Stimulated activated naive CD8-positive, alpha-beta T cell treated with anti-CD3 and anti-CD28 coated beads, Interleukin-15, amount 100 ng/mL, for 72 hours (primary cell): ENCODE data around the gene ALG2.
"Not testable (repeated sequence)": the region's sequence is repeated elsewhere in the genome, so short reads cannot be mapped to it uniquely, and the experiment has no call there.

Source experiments
- ATAC-seq: fragments of 150-1000 bp; cut with Tn5 transposase; 2 replicates; pipeline ENCODE4 v1.10.0; 2021; ENCODE audit warnings: mild to moderate bottlenecking, moderate library complexity
- DNase-seq, 2 donors: peaks; one replicate each; pipeline ENCODE4 v3.0.0; 2021 to 2022
- H3K27ac Mint-ChIP-seq, 2 donors: one replicate each; pipeline ENCODE4 v1.8.0; 2022; ENCODE audit warnings: mild to moderate bottlenecking in 2 of 2, mixed read lengths in 2 of 2, moderate library complexity in 2 of 2
- H3K27me3 Mint-ChIP-seq: one replicate; pipeline ENCODE4 v1.8.0; 2022; ENCODE audit warnings: mixed read lengths
- H3K4me1 Mint-ChIP-seq: one replicate; pipeline ENCODE4 v1.8.0; 2022; ENCODE audit warnings: mild to moderate bottlenecking, mixed read lengths
- H3K4me3 Mint-ChIP-seq, 2 donors: one replicate each; pipeline ENCODE4 v1.8.0; 2022; ENCODE audit warnings: mild to moderate bottlenecking in 2 of 2, mixed read lengths in 2 of 2, moderate library complexity in 1 of 2
- H3K9me3 Mint-ChIP-seq, 2 donors: one replicate each; pipeline ENCODE4 v1.8.0; 2022; ENCODE audit warnings: mixed read lengths in 2 of 2

ALG2 gene

DNA sequence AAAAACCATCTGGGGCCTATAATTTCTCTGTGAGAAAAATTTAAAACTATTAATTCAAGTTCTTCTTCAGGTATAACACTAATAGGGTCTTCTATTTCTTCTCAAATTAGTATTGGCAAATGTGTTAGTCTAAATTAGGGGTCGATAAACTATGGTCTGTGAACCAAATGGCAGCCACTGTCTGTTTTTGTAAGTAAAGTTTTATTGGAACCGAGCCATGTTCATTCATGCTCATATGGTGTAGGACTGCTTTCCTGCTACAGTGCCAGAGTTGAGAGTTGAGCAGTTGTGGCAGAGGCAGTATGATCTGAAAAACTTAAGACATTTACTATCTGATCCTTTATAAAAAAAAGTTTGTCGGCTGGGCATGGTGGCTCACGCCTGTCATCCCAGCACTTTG lies 29.4 kb upstream of the ALG2 start:
- H3K4me1 Mint-ChIP-seq: peaks cover 57% of the 10 kb centered on the region
- H3K27ac Mint-ChIP-seq: no peak overlapping the region
- ATAC-seq (no peak), DNase-seq (no peak)
- no peak overlapping the region for H3K4me3 Mint-ChIP-seq
- H3K9me3 Mint-ChIP-seq: no peaks in the 10 kb centered on the region
- H3K27me3 Mint-ChIP-seq: peaks cover 4% of the 10 kb centered on the region

DNA sequence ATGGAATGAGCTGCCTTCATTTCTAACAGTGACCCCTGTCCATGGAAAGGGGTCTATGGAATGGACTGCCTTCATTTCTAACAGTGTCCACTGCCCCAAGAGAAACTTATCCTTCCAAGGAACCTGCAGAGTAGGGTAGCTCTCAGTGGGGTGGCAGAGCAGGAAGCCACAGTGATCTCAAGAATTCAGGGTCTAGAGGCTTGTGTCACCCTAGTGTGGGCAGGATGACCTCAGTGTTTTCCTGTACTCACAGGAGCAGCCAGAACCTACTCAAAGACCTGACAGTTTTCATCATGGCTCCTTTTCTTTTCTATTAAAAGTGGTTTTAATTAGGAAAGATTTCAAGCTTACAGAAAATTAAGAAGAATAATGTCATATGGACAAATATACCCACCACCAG lies 27.9 kb upstream of the ALG2 start:
- peak; percentile 65 for ATAC-seq
- Mint-ChIP-seq H3K27ac (peak overlapping the region in 1 of 2 donors; percentile 81), H3K4me3 (peak overlapping the region; percentile 44 to 70), H3K27me3 (no peaks in the 10 kb centered on the region), H3K4me1 (peaks cover 49% of the 10 kb centered on the region), H3K9me3 (no peaks in the 10 kb centered on the region)
- peak in 1 of 2 donors; percentile 50 for DNase-seq

- peaks cover 28% of the 10 kb centered on the region for H3K4me1 Mint-ChIP-seq
- no peaks in the 10 kb centered on the region for H3K27me3 Mint-ChIP-seq
- peak overlapping the region; percentile 0 to 55 for H3K4me3 Mint-ChIP-seq
- peak; percentile 56 for ATAC-seq
- H3K9me3 Mint-ChIP-seq: no peaks in the 10 kb centered on the region
- H3K27ac Mint-ChIP-seq: peak overlapping the region; percentile 0 to 73
- no peak for DNase-seq
Measured at GRCh38 chr9:99244344-99245260, 22.9 kb upstream of the ALG2 start.

GRCh38 chr9:99241106-99241505 lies 19.4 kb upstream of the ALG2 start:
- no peaks in the 10 kb centered on the region for H3K27me3 Mint-ChIP-seq
- no peak for ATAC-seq
- H3K27ac Mint-ChIP-seq: no peak overlapping the region
- peaks cover 0 to 6% of the 10 kb centered on the region in 2 donors for H3K9me3 Mint-ChIP-seq
- peaks cover 54% of the 10 kb centered on the region for H3K4me1 Mint-ChIP-seq
- no peak overlapping the region for H3K4me3 Mint-ChIP-seq
- DNase-seq: no peak

DNA sequence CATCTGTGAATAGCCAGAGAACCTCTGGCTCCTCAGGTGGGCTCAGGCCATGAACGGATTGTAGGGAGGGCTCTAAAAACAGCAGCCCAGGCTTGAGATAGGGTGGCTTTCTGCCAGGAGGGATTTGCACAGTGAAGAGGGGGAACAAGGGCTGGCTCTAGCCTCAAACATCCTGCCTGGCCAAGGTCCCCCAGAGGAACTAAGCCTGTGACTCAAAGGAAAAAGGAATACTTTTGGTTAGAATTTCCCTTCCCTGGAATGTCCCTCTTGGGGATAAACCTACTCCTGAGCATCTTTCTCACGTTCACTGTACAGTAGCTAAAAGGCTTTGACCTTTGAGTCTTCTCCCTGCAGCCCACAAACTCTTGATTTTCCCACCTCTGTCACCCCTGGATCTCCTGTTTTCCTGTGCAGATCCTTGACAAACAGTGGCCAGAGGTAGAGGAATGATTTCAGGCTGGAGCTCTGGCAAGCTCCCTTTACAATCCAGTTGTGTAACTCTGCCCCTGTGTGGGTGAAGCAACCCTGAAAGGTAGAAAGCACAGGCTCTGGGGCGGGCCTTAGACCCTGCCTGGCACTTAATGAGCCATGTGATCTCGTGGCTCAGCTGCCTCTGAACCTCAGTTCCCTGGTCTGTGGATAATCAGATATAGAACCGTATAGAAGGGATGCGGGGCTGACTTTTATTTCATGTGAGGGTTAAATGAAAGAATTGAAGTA lies 17.8 kb upstream of the ALG2 start:
- peaks cover 0 to 6% of the 10 kb centered on the region in 2 donors for H3K9me3 Mint-ChIP-seq

GRCh38 chr9:99238331-99238730 lies 16.6 kb upstream of the ALG2 start:
- ATAC-seq (peak; percentile 64), DNase-seq (no peak)
- peaks cover 0 to 6% of the 10 kb centered on the region in 2 donors for H3K9me3 Mint-ChIP-seq
- no peak overlapping the region for H3K27ac Mint-ChIP-seq
- H3K27me3 Mint-ChIP-seq: no peaks in the 10 kb centered on the region
- H3K4me1 Mint-ChIP-seq: peaks cover 60% of the 10 kb centered on the region
- H3K4me3 Mint-ChIP-seq: no peak overlapping the region

More for the DNA sequence above, 17.8 kb upstream of the ALG2 start:
- ATAC-seq: no peak
- no peak for DNase-seq
- H3K27ac Mint-ChIP-seq: peak overlapping the region in 1 of 2 donors; percentile 19
- H3K4me3 Mint-ChIP-seq: peak overlapping the region in 1 of 2 donors; percentile 54
- no peaks in the 10 kb centered on the region for H3K27me3 Mint-ChIP-seq
- H3K4me1 Mint-ChIP-seq: peaks cover 62% of the 10 kb centered on the region

DNA sequence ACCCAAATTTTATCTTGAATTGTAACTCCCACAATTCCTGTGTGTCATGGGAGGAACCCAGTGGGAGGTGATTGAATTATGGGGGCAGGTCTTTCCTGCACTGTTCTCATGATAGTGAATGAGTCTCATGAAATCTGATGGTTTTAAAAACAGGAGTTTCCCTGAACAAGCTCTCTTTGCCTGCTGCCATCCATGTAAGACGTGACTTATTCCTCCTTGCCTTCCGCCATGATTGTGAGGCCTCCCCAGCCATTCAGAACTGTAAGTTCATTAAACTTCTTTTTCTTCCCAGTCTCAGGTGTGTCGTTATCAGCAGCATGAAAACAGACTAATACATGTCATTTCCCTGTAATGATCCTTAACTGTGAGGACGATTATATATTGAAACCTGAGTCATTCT lies 16.1 kb upstream of the ALG2 start:
- not testable (repeated sequence) for ATAC-seq, DNase-seq, H3K9me3 Mint-ChIP-seq, H3K27me3 Mint-ChIP-seq
- Mint-ChIP-seq H3K27ac (peak overlapping the region in 1 of 2 donors; percentile 90), H3K4me1 (peaks cover 60% of the 10 kb centered on the region), H3K4me3 (peak overlapping the region in 1 of 2 donors; percentile 70)

DNA sequence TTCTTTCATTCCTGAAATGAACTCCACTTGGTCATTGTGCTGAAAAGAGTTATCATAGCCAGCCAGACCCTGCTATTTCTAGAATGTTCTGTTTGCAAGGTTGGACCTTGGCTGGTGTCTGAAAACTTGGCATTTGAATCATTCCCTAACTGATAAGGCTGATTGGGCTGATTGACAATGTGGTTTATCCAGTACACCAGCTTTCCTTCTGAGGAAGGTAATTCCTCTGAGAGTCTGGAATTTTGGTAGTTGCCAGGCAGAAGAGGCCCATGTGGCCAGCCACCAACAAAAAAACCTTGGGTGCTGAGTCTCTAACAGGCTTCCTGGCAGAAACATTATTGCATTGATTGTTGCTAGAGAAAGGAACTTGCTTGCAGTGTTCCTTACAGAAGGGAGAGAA lies 15.6 kb upstream of the ALG2 start:
- Mint-ChIP-seq H3K27ac (no peak overlapping the region), H3K4me1 (peaks cover 60% of the 10 kb centered on the region), H3K27me3 (no peaks in the 10 kb centered on the region), H3K4me3 (no peak overlapping the region), H3K9me3 (peaks cover 0 to 6% of the 10 kb centered on the region in 2 donors)
- ATAC-seq: no peak
- DNase-seq: no peak

DNA sequence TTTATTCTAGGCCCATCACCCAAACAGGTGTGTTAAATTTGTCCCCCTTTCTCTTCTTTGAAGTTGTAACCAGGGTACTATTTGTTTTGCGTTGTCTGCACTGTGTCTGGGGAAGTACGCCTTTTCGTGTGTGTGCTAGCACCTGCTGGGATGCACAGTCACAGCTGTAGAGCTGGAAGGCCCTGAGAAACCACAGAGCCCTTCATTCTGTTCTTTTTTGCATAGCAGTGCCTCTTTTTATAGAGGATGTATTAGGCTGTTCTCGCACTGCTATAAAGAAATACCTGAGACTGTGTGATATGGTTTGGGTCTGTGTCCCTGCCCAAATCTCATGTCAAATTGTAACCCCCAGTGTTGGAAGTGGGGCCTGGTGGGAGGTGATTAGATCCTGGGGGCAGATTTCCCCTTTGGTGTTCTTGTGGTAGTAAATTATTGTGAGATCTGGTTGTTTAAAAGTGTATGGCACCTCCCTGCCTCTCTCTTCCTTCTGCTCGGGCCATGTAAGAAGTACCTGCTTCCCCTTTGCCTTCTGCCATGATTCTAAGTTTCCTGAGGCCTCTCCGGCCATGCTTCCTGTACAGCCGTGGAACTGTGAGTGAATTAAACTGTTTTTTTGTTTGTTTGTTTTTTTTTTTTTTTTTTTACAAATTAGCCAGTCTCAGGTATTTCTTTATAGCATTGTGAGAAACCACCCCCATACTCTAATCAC lies 14.3 kb upstream of the ALG2 start:
- peak overlapping the region; percentile 86 to 91 for H3K27ac Mint-ChIP-seq
- H3K27me3 Mint-ChIP-seq: no peaks in the 10 kb centered on the region
- peak; percentile 27 to 82 for DNase-seq
- peaks cover 66% of the 10 kb centered on the region for H3K4me1 Mint-ChIP-seq
- H3K4me3 Mint-ChIP-seq: peak overlapping the region; percentile 41 to 63
- H3K9me3 Mint-ChIP-seq: peaks cover 0 to 6% of the 10 kb centered on the region in 2 donors
- peak; percentile 98 for ATAC-seq

DNA sequence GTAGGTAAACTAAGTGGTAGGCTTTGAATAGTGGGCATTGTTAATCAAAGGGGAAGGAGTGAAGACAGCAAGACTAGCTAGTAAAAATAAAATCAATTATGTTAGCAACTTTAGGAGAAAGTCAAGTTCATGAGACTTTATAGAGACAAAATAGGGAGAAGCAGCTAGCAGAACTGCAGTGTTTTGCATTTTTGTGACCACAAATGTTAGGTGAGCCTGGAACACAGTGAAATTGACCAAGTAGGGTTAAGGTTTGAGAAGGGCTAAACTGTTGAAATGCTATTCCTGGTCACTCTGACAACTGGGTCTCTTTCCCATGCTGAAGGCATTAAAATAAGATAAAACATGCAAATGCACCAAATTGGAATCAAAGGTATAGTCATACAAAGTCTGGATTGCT lies 13.3 kb upstream of the ALG2 start:
- DNase-seq (no peak), ATAC-seq (no peak)
- no peak overlapping the region for H3K4me3 Mint-ChIP-seq
- peaks cover 0 to 6% of the 10 kb centered on the region in 2 donors for H3K9me3 Mint-ChIP-seq
- H3K4me1 Mint-ChIP-seq: peaks cover 61% of the 10 kb centered on the region
- peak overlapping the region in 1 of 2 donors; percentile 66 for H3K27ac Mint-ChIP-seq
- no peaks in the 10 kb centered on the region for H3K27me3 Mint-ChIP-seq

GRCh38 chr9:99234618-99235017 lies 12.9 kb upstream of the ALG2 start:
- peaks cover 0 to 6% of the 10 kb centered on the region in 2 donors for H3K9me3 Mint-ChIP-seq
- no peaks in the 10 kb centered on the region for H3K27me3 Mint-ChIP-seq
- H3K4me3 Mint-ChIP-seq: no peak overlapping the region
- DNase-seq (no peak), ATAC-seq (no peak)
- peaks cover 56% of the 10 kb centered on the region for H3K4me1 Mint-ChIP-seq
- peak overlapping the region; percentile 2 to 66 for H3K27ac Mint-ChIP-seq

DNA sequence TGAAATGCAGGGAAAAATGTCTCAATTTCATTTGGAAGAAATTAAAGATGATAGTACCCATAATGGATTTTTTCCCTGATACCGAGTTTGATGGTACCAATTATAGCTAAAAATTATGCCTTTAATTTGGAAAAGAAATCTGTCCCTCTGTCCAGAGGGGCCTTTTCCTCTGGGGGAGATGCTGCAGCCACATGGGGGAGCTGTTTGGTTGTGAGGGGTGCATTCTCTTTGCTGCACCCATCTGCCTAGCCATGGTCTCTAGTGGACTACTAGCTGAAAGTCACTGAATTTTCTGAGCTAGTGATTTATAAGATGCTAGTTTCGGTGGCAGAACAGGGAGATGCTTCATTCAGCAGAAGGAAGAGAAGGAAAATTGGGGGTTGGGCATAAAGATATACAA lies 10.0 kb upstream of the ALG2 start:
- Mint-ChIP-seq H3K4me1 (peaks cover 33% of the 10 kb centered on the region), H3K27ac (no peak overlapping the region)
- ATAC-seq: no peak

GRCh38 chr9:99230206-99230605 lies 8.5 kb upstream of the ALG2 start:
- Mint-ChIP-seq H3K27ac (no peak overlapping the region), H3K27me3 (no peaks in the 10 kb centered on the region), H3K4me3 (no peak overlapping the region), H3K4me1 (peaks cover 31% of the 10 kb centered on the region), H3K9me3 (no peaks in the 10 kb centered on the region)
- no peak for DNase-seq
- no peak for ATAC-seq

More for the DNA sequence above, 10.0 kb upstream of the ALG2 start:
- Mint-ChIP-seq H3K4me3 (no peak overlapping the region), H3K27me3 (no peaks in the 10 kb centered on the region), H3K9me3 (no peaks in the 10 kb centered on the region)
- DNase-seq: peak; percentile 28 to 41

DNA sequence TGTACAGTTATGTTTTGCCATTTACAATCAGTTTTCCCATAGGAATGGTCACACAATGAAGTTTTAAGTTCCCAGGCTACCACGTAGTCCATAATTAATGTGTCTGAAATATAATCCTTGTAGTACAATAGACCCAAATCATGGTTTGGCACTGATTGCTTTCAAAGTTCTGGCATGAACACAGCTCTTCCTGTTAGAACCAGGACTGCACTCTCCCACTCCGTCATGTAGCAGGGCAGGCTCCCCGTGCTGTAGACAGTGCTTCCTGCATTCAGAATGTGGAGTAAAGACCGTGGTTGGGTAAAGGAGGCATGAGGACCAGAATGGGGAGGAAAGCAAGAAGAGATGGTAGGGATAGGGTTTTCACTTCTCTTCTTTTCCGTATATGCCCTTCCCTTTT lies 4.3 kb upstream of the ALG2 start:
- H3K27me3 Mint-ChIP-seq: no peaks in the 10 kb centered on the region
- no peaks in the 10 kb centered on the region for H3K9me3 Mint-ChIP-seq
- no peak overlapping the region for H3K4me3 Mint-ChIP-seq
- H3K4me1 Mint-ChIP-seq: peaks cover 45% of the 10 kb centered on the region
- ATAC-seq: no peak
- H3K27ac Mint-ChIP-seq: no peak overlapping the region
- no peak for DNase-seq

DNA sequence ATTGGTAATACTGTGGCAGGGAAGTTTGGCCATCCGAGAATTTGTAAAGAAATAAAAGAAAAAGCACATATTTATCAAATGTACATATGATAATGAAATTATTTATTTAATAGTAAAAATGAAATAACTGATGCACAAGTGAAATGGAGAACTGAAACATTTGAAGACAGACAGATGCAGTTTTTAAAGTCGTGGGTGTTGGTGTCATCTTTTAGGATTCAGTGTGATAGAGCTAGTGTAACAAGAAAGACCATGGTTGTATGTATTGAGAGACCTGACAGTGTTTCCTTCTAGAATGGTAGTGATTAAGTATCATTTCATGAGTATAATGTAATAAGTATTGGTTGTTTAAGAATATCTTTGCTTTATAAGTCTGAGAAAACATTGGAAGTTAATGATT lies 2.7 kb upstream of the ALG2 start:
- Mint-ChIP-seq H3K4me1 (peaks cover 55% of the 10 kb centered on the region), H3K27me3 (no peaks in the 10 kb centered on the region), H3K27ac (no peak overlapping the region), H3K4me3 (no peak overlapping the region), H3K9me3 (no peaks in the 10 kb centered on the region)
- ATAC-seq (no peak), DNase-seq (no peak)
